Measurements from ENCODE around the gene FNDC3B.

FNDC3B gene

DNA sequence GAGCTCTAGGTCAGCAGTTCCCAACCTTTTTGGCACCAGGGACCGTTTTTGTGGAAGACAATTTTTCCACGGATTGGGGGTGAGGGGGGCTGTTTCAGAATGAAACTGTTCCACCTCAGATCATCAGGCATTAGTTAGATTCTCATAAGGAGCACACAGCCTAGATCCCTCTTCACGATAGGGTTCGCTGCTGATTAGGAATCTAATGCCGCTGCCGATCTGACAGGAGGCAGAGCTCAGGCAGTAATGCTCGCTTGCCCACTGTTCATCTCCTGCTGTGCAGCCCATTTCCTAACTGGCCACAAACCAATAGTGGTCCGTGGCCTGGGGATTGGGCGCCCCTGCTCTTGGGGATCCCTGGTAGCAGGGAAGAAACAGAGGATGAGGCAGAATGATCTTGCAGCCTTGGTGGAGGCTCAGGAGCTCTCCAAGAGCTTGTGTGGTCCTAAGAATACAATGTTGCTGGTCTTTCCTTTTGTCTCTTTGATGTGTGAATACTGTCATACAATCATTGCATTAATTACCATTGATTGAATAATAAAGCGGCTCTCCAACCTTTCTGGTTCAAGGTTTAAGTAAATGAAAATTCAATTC lies 183.2 kb downstream of the FNDC3B start:
- 0 out of 2 replicates have a peak, but pooled peaks have one; percentile 51 for TF ChIP-seq ZNF600 (tag by site-specific recombination; IDR thresholded peaks at IDR 0.05)
- no peak for TF ChIP-seq ZNF169 (tag by site-specific recombination; IDR thresholded peaks at IDR 0.05)
- peak; percentile 82 for TF ChIP-seq ZBTB17 (tag by site-specific recombination; IDR thresholded peaks at IDR 0.05)
- no peak for TF ChIP-seq ZNF266 (tag by site-specific recombination; IDR thresholded peaks at IDR 0.05; ENCODE audit: low read depth)
- TF ChIP-seq, protein P1, sequence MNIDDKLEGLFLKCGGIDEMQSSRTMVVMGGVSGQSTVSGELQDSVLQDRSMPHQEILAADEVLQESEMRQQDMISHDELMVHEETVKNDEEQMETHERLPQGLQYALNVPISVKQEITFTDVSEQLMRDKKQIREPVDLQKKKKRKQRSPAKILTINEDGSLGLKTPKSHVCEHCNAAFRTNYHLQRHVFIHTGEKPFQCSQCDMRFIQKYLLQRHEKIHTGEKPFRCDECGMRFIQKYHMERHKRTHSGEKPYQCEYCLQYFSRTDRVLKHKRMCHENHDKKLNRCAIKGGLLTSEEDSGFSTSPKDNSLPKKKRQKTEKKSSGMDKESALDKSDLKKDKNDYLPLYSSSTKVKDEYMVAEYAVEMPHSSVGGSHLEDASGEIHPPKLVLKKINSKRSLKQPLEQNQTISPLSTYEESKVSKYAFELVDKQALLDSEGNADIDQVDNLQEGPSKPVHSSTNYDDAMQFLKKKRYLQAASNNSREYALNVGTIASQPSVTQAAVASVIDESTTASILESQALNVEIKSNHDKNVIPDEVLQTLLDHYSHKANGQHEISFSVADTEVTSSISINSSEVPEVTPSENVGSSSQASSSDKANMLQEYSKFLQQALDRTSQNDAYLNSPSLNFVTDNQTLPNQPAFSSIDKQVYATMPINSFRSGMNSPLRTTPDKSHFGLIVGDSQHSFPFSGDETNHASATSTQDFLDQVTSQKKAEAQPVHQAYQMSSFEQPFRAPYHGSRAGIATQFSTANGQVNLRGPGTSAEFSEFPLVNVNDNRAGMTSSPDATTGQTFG (tag by site-specific recombination; IDR thresholded peaks at IDR 0.05; ENCODE audit: borderline replicate concordance): no peak
- TF ChIP-seq, protein P2, sequence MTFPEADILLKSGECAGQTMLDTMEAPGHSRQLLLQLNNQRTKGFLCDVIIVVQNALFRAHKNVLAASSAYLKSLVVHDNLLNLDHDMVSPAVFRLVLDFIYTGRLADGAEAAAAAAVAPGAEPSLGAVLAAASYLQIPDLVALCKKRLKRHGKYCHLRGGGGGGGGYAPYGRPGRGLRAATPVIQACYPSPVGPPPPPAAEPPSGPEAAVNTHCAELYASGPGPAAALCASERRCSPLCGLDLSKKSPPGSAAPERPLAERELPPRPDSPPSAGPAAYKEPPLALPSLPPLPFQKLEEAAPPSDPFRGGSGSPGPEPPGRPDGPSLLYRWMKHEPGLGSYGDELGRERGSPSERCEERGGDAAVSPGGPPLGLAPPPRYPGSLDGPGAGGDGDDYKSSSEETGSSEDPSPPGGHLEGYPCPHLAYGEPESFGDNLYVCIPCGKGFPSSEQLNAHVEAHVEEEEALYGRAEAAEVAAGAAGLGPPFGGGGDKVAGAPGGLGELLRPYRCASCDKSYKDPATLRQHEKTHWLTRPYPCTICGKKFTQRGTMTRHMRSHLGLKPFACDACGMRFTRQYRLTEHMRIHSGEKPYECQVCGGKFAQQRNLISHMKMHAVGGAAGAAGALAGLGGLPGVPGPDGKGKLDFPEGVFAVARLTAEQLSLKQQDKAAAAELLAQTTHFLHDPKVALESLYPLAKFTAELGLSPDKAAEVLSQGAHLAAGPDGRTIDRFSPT (tag by site-specific recombination; IDR thresholded peaks at IDR 0.05): no peak
- TF ChIP-seq ZSCAN16 (tag by site-specific recombination; IDR thresholded peaks at IDR 0.05): no peak
- TF ChIP-seq ZNF37A (tag by site-specific recombination; IDR thresholded peaks at IDR 0.05): no peak
- no peak for TF ChIP-seq ZNF624 (tag by site-specific recombination; IDR thresholded peaks at IDR 0.05)
- TF ChIP-seq, protein P3, sequence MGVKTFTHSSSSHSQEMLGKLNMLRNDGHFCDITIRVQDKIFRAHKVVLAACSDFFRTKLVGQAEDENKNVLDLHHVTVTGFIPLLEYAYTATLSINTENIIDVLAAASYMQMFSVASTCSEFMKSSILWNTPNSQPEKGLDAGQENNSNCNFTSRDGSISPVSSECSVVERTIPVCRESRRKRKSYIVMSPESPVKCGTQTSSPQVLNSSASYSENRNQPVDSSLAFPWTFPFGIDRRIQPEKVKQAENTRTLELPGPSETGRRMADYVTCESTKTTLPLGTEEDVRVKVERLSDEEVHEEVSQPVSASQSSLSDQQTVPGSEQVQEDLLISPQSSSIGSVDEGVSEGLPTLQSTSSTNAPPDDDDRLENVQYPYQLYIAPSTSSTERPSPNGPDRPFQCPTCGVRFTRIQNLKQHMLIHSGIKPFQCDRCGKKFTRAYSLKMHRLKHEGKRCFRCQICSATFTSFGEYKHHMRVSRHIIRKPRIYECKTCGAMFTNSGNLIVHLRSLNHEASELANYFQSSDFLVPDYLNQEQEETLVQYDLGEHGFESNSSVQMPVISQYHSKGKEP (tag by site-specific recombination; IDR thresholded peaks at IDR 0.05): no peak
- no peak for TF ChIP-seq ZNF223 (tag by site-specific recombination; IDR thresholded peaks at IDR 0.05)
- TF ChIP-seq, protein P4, sequence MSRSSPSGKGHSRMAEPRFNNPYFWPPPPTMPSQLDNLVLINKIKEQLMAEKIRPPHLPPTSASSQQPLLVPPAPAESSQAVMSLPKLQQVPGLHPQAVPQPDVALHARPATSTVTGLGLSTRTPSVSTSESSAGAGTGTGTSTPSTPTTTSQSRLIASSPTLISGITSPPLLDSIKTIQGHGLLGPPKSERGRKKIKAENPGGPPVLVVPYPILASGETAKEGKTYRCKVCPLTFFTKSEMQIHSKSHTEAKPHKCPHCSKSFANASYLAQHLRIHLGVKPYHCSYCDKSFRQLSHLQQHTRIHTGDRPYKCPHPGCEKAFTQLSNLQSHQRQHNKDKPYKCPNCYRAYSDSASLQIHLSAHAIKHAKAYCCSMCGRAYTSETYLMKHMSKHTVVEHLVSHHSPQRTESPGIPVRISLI (tag by site-specific recombination; IDR thresholded peaks at IDR 0.05): no peak
- TF ChIP-seq, protein P5, sequence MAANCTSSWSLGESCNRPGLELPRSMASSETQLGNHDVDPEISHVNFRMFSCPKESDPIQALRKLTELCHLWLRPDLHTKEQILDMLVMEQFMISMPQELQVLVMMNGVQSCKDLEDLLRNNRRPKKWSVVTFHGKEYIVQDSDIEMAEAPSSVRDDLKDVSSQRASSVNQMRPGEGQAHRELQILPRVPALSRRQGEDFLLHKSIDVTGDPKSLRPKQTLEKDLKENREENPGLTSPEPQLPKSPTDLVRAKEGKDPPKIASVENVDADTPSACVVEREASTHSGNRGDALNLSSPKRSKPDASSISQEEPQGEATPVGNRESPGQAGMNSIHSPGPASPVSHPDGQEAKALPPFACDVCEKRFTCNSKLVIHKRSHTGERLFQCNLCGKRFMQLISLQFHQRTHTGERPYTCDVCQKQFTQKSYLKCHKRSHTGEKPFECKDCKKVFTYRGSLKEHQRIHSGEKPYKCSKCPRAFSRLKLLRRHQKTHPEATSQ (tag by site-specific recombination; IDR thresholded peaks at IDR 0.05): no peak
- no peak for TF ChIP-seq FEZF1 (tag by site-specific recombination; IDR thresholded peaks at IDR 0.05)
- no peak for TF ChIP-seq ZNF549 (tag by site-specific recombination; IDR thresholded peaks at IDR 0.05)
- no peak for TF ChIP-seq ZNF707 (tag by site-specific recombination; IDR thresholded peaks at IDR 0.05)
- TF ChIP-seq, protein P6, sequence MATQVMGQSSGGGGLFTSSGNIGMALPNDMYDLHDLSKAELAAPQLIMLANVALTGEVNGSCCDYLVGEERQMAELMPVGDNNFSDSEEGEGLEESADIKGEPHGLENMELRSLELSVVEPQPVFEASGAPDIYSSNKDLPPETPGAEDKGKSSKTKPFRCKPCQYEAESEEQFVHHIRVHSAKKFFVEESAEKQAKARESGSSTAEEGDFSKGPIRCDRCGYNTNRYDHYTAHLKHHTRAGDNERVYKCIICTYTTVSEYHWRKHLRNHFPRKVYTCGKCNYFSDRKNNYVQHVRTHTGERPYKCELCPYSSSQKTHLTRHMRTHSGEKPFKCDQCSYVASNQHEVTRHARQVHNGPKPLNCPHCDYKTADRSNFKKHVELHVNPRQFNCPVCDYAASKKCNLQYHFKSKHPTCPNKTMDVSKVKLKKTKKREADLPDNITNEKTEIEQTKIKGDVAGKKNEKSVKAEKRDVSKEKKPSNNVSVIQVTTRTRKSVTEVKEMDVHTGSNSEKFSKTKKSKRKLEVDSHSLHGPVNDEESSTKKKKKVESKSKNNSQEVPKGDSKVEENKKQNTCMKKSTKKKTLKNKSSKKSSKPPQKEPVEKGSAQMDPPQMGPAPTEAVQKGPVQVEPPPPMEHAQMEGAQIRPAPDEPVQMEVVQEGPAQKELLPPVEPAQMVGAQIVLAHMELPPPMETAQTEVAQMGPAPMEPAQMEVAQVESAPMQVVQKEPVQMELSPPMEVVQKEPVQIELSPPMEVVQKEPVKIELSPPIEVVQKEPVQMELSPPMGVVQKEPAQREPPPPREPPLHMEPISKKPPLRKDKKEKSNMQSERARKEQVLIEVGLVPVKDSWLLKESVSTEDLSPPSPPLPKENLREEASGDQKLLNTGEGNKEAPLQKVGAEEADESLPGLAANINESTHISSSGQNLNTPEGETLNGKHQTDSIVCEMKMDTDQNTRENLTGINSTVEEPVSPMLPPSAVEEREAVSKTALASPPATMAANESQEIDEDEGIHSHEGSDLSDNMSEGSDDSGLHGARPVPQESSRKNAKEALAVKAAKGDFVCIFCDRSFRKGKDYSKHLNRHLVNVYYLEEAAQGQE (tag by site-specific recombination; IDR thresholded peaks at IDR 0.05): 0 out of 2 replicates have a peak, but pooled peaks have one; percentile 28
- TF ChIP-seq, protein P7, sequence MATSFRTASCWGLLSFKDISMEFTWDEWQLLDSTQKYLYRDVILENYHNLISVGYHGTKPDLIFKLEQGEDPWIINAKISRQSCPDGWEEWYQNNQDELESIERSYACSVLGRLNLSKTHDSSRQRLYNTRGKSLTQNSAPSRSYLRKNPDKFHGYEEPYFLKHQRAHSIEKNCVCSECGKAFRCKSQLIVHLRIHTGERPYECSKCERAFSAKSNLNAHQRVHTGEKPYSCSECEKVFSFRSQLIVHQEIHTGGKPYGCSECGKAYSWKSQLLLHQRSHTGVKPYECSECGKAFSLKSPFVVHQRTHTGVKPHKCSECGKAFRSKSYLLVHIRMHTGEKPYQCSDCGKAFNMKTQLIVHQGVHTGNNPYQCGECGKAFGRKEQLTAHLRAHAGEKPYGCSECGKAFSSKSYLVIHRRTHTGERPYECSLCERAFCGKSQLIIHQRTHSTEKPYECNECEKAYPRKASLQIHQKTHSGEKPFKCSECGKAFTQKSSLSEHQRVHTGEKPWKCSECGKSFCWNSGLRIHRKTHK (tag by site-specific recombination; IDR thresholded peaks at IDR 0.05): no peak
- TF ChIP-seq IKZF3 (tag by site-specific recombination; IDR thresholded peaks at IDR 0.05): no peak
- no peak for TF ChIP-seq ZNF157 (tag by site-specific recombination; IDR thresholded peaks at IDR 0.05)
- peak; percentile 38; the same call in 1 of the 2 replicates for TF ChIP-seq ZIC2 (tag by site-specific recombination; IDR thresholded peaks at IDR 0.05)
- Histone ChIP-seq H3K36me3 (ENCODE audit: control insufficient read depth in 2 of 2, insufficient read depth in 1 of 2, low read length in 2 of 2) (peaks cover 0 to 6% of the 10 kb centered on the region in 2 experiments; a peak in 1 of 3 replicates), H3K9me3 (ENCODE audit: control insufficient read depth, insufficient read depth, low read depth, low read length) (no peaks in the 10 kb centered on the region), H3K4me3 (ENCODE audit: low read depth, low read length) (no peak overlapping the region), H3K27ac (ENCODE audit: extremely low read depth, low read depth, low read length) (no peak overlapping the region), H3K4me1 (ENCODE audit: control insufficient read depth, insufficient read depth, low read length) (peaks cover 15% of the 10 kb centered on the region)
- ChIA-PET CTCF (interaction anchor here (0.7 kb wide), 1 partner anchor 27 kb away, joined by 5 read pairs; no protein-coding TSS in a partner anchor), POLR2A (interaction anchor here (0.6 kb wide), 1 partner anchor 24 kb away, joined by 3 read pairs; no protein-coding TSS in a partner anchor)
